Erythroblast (primary cell): ENCODE measurements around the gene LCOR.
"Not testable (repeated sequence)": the region's sequence is repeated elsewhere in the genome, so short reads cannot be mapped to it uniquely, and the experiment has no call there.

ENCODE experiments used
- DNase-seq, 2 experiments: peaks; one replicate each; lab custom pipeline; 2025; lab: John Stamatoyannopoulos, UW
- GATA1 ChIP-seq: IDR thresholded peaks from 2 replicates; pipeline ENCODE4 v1.6.1; 2011; ENCODE audit warnings: low read depth, mild to moderate bottlenecking, control low read depth, low read length, moderate library complexity
- POLR2A ChIP-seq: IDR thresholded peaks from 2 replicates; pipeline ENCODE4 v1.6.1; 2011; ENCODE audit warnings: mild to moderate bottlenecking, low read length

The LCOR gene

DNA sequence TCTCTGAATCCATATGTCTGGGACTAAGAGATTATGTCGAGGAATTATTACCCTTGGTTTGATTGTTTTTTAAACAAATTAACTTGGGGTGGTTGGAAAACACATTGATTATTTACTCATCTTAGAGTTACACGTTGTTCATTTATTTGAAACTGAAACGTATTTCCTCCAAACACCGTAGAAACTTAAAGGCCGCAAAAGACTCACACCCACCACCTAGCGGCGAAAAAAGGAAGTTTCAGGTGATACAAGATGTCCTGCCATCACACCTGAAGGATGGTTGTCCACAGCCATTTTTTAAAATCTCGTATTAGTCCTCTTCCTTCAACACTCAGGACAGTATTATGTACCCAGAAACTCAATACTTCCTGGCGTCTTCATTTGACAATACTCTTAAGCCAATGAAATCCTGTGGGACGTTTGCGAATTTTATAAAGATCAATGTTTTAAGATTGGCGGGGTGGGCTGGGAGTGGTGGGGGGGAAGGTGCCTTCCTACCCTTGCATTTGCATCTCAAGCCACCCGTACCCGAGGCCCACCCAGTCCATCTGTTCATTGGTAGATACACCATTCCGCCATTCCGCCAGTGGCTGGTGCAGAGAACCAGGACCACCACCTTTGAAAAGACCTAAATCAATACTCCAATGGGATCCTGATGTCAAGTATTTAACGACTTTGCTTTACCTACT is 1.4 kb upstream of the LCOR start:
- TF ChIP-seq POLR2A, result no peak
- no peak for TF ChIP-seq GATA1

DNA sequence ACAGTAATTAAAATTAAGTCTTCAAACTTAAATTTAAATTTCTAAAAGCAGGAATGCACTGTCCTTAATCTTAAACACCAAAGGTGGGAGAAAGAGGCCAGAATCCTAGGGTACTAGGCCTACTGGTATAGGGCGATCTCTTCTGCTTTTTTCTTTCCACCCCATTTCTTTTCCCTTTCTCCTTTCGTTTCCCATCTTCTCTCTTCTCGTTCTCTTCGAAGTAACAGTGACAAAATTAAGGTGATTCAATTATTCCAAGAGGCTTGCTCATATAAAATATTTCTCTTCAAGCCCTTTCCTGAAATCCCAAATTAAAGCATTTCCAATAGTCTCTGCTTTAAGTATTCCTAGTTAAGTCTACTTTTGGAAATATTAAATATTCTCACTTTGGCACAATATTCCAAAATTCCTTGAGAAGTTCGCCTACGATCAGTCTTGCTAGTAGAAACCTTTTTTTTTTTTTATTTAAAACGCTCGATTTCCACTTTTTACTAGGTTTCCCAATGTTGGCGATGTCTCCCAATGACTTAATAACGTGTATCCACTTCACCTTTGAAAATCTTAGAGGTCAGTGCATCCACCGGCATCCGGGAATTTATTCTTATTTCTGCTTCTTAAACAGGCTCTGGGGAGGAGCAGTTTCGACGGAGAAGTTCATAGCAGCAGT is 765 bp upstream of the LCOR start:
- DNase-seq, result peak in 1 of 2 experiments; percentile 60
- TF ChIP-seq POLR2A, result peak; percentile 73
- no peak for TF ChIP-seq GATA1

More for the DNA sequence above, 1.4 kb upstream of the LCOR start:
- peak; percentile 89 to 92 for DNase-seq

DNA sequence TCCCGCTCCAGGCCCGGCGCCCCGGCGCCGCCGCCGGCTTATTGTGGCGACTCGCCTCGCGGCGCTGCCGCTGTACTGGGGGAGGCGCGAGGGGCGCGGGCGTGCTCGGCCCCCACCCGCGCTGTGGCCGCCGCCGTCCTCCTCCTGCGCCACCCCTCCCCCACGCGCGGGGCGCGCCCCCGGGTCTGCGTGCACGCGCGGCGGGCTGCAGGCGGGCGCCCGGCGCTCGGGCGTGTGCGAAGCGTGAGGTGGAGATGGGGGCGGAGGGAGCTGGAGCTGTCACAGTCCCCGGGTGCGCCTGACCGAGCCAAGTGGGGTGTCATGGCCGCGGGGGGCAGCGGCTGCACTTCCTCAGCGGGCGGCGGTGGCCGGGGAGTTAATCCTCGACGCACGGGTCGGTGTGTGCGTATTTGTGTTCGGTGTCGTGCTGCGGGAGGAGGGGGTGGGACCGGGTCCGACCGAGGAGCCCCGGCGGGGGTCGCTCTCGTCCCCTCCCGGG is 672 bp downstream of the LCOR start:
- TF ChIP-seq POLR2A, result no peak
- TF ChIP-seq GATA1, result no peak

DNA sequence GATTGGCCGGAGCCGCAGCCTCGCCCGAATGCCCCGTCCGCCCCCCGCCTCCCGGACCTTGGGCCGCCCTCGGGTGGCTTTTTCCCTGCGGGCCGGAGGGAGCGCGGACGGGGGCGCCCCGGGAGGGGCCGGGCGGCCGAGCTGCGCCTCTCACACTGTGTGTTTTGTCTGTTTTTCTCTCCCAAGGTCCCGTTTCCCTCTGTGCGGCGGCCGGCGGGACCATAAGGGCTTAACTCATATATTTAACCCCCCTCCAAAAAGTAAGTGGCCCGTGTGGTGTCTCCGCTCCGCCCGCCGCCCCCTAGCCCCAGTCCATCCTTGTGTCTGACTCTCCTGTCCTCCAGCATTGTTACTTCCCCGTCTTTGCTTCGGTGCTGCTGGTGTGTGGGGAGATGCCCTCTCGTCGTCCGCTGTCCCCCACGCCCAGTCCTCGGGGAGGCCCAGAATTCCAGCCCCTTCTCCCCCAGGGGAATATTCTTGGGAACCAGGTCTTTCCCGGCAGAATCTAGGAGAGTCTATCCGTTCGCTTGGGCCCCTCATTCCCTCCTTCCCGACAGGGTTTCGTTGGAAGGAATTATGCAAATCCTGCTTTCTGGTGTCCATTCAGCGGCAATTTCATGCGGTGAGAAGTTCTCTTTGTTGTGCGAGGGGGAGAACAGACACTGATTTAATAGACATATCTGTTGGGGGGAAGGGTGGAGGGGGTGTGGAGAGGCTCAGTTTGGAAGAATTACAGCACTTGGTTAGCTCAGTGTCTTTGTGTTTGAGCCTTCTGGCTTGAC is 1.3 kb downstream of the LCOR start:
- peak; percentile 52 to 63 for DNase-seq
- TF ChIP-seq POLR2A, result no peak
- TF ChIP-seq GATA1, result no peak

More for the DNA sequence above, 672 bp downstream of the LCOR start:
- DNase-seq, result peak; percentile 92 to 95

GRCh38 chr10:96834120-96834519 is 2.0 kb downstream of the LCOR start:
- no peak for TF ChIP-seq GATA1
- no peak for TF ChIP-seq POLR2A
- no peak for DNase-seq

GRCh38 chr10:96835899-96836298 is 3.8 kb downstream of the LCOR start:
- TF ChIP-seq GATA1, result no peak
- TF ChIP-seq POLR2A, result no peak
- DNase-seq, result no peak

DNA sequence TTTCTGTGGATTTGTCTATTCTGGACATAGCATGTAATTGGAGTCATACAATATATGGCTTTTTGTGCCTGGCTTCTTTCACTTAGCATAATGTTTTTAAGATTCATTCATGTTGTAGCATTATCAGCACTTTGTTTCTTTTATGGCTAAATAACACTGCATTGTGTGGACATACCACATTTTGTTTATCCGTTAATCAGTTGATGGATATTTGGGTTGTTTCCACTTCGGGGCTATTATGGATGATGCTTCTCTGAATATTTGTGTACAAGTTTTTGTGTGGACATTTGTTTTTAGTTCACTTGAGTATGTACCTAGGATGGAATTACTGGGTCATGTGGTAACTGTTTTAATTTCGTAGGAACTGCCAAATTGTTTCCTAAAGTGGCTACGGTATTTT is 6.4 kb downstream of the LCOR start:
- no peak for TF ChIP-seq POLR2A
- TF ChIP-seq GATA1, result no peak
- DNase-seq, result no peak

GRCh38 chr10:96840841-96841518 is 8.9 kb downstream of the LCOR start:
- TF ChIP-seq POLR2A (no peak), GATA1 (no peak)
- peak in 1 of 2 experiments; percentile 60 for DNase-seq

DNA sequence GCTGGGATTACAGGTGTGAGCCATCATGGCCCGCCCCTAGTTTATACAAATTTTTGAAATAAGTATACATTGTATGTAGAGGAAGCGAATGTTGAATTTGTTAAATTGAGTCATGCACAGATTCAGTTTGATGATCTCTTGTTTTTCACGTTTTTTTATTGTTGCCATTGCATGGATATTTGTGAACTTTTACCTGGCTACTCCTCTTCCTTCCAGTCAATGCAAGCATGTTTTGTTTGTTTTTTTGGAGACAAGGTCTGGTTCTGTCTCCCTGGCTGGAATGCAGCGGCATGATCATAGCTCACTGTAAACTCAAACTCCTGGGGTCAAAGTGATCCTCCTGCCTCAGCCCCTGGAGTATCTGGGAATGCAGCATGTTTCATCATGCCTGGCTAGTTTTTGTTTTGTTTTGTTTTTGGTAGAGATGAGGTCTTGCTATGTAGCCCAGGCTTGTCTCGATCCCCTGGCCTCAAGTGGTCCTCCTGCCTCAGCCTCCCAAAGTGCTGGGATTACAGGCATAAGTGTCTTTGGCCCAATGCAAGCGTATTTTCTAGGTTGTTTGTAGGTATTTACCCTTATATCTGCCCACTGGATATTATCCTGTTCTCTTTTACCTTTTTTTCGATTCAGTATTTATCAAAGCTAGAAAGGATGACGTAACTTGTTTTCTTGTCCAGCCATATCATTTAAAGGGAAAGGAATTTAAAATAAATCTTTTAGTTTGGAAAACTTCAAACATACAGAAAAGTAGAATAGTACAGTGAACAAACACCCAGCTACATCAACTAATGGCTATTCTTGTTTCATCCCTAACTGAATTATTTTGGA is 11.0 kb downstream of the LCOR start:
- TF ChIP-seq POLR2A, result no peak
- no peak for TF ChIP-seq GATA1
- DNase-seq, result no peak

- no peak for TF ChIP-seq GATA1
- TF ChIP-seq POLR2A, result no peak
- DNase-seq, result no peak
Measured at GRCh38 chr10:96843823-96844222, 11.7 kb downstream of the LCOR start.

GRCh38 chr10:96846395-96846794 is 14.3 kb downstream of the LCOR start:
- DNase-seq, result no peak
- TF ChIP-seq GATA1, result no peak
- no peak for TF ChIP-seq POLR2A

DNA sequence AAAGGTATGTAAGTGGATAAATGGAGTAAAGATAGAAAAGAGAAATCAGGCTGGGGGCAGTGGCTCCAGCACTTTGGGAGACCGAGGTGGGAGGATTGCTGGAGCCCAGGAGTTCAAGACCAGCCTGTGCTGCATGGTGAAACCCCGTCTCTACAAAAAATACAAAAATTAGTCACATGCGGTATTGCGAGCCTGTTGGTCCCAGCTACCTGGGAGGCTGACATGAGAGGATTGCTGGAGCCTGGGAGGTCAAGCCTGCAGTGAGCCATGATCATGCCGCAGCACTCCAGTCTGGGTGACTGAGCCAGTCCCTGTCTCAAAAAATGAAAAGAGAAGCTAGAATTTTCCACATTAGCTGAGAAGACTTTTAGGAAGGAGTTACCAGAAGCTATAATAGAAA is 14.8 kb downstream of the LCOR start:
- TF ChIP-seq POLR2A (no peak), GATA1 (no peak)
- DNase-seq, result no peak

DNA sequence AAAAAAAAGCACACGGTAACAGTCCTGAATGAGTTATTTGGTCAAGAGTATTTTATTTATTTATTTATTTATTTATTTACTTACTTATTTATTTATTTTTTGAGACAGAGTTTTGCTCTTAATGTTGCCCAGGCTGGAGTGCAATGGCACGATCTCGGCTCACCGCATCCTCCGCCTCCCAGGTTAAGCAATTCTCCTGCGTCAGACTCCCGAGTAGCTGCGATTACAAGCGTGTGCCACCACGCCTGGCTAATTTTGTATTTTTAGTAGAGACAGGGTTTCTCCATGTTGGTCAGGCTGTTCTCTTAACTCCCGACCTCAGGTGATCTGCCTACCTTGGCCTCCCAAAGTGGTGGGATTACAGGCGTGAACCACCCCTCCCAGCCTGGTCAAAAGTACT is 15.3 kb downstream of the LCOR start:
- not testable (repeated sequence) for DNase-seq
